Glutamatergic neuron (in vitro differentiated cells): ENCODE results near the gene GRIFIN. TPM values are rescaled to one million over a fixed set of nuclear protein-coding genes. Genes with fewer than 3 reads are reported as not detected.

Source experiments
- DNase-seq: peaks from one replicate; pipeline ENCODE4 v3.0.0; 2022
- H3K27ac Mint-ChIP-seq: one replicate; pipeline ENCODE4 v1.8.0; 2020; ENCODE audit warnings: mild to moderate bottlenecking, mixed read lengths, inconsistent platforms; ENCODE audit not compliant: unreplicated experiment
- H3K27me3 Mint-ChIP-seq: one replicate; pipeline ENCODE4 v1.8.0; 2020; ENCODE audit warnings: mild to moderate bottlenecking, moderate library complexity, mixed read lengths, inconsistent platforms; ENCODE audit not compliant: unreplicated experiment
- H3K36me3 Mint-ChIP-seq: one replicate; pipeline ENCODE4 v1.8.0; 2020; ENCODE audit warnings: mild to moderate bottlenecking, mixed read lengths, inconsistent platforms; ENCODE audit not compliant: unreplicated experiment
- H3K4me1 Mint-ChIP-seq: one replicate; pipeline ENCODE4 v1.8.0; 2020; ENCODE audit warnings: mild to moderate bottlenecking, low read depth, mixed read lengths, inconsistent platforms; ENCODE audit not compliant: unreplicated experiment
- H3K4me3 Mint-ChIP-seq: one replicate; pipeline ENCODE4 v1.8.0; 2020; ENCODE audit warnings: mild to moderate bottlenecking, mixed read lengths, inconsistent platforms; ENCODE audit not compliant: unreplicated experiment
- H3K9me3 Mint-ChIP-seq: one replicate; pipeline ENCODE4 v1.8.0; 2020; ENCODE audit warnings: mild to moderate bottlenecking, moderate library complexity, mixed read lengths, inconsistent platforms; ENCODE audit not compliant: unreplicated experiment
- CTCF ChIP-seq: fragments of 200-600 bp; sonication (generic); IDR thresholded peaks from one replicate; pipeline ENCODE4 v1.5.0; 2021; ENCODE audit not compliant: partially characterized antibody, unreplicated experiment
- total RNA-seq: library from RNA; stranded (reverse); fragmentation: NEBNext Ultra II Directional; extraction: Animal tissue kit (Norgen Biotek cat#: 25700); gene quantifications from one replicate; pipeline ENCODE4 v1.2.1, GENCODE V29; 2021; ENCODE audit not compliant: unreplicated experiment

GRIFIN gene
- total RNA-seq, 1 donor from 2014 or later = not detected

DNA sequence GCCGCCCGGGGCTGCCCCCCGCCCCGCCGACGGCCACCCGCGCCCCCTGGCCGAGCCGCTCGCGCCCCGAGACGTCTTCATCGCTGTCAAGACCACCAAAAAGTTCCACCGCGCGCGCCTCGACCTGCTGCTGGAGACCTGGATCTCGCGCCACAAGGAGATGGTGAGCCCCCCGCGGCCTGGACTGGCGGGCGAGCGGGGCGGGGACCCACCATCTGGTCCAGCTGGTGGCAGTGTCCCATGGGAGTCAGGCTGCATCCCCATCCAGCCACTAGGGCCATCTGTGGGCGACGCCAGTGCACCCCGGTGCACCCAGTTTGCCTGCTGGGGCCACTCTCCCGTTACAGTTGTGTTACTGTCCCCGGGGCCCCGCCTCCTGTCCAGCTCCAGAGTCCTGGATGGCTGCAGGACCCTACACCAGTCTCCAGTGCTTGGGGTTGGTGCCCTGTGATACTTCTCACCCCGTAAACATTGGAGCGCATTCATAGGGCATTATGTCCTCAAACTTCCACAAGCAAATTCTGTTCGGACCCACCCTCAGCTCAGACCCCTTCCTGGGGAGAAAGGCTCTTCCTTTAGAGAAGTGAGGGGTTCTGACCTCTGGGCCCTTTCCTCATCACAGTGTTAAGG is 44.0 kb upstream of the GRIFIN start:
- H3K4me1 Mint-ChIP-seq = peaks cover 14% of the 10 kb centered on the region
- H3K27ac Mint-ChIP-seq = peak overlapping the region; percentile 87
- peaks cover 15% of the 10 kb centered on the region for H3K27me3 Mint-ChIP-seq

GRCh38 chr7:2519119-2519930 is 43.1 kb upstream of the GRIFIN start, which contains the start of gene LFNG:
Gene LFNG (plus strand): TSS chr7:2519774. CDS start chr7:2519862, 88 bp downstream.
- H3K36me3 Mint-ChIP-seq = no peaks in the 10 kb centered on the region

More for the DNA sequence above, 44.0 kb upstream of the GRIFIN start:
- Mint-ChIP-seq H3K9me3 (peaks cover 19% of the 10 kb centered on the region), H3K4me3 (peak overlapping the region; percentile 90), H3K36me3 (no peaks in the 10 kb centered on the region)
- TF ChIP-seq CTCF = no peak
- peak; percentile 57 for DNase-seq

GRCh38 chr7:2518737-2519118 is 42.5 kb upstream of the GRIFIN start:
- peak overlapping the region; percentile 92 for H3K27ac Mint-ChIP-seq
- no peak for DNase-seq
- no peak for TF ChIP-seq CTCF
- no peaks in the 10 kb centered on the region for H3K36me3 Mint-ChIP-seq
- H3K4me3 Mint-ChIP-seq = peak overlapping the region; percentile 74
- H3K27me3 Mint-ChIP-seq = peaks cover 15% of the 10 kb centered on the region
- peaks cover 19% of the 10 kb centered on the region for H3K9me3 Mint-ChIP-seq
- peaks cover 14% of the 10 kb centered on the region for H3K4me1 Mint-ChIP-seq

More at GRCh38 chr7:2519119-2519930, 43.1 kb upstream of the GRIFIN start, which contains the start of gene LFNG:
- no peak for TF ChIP-seq CTCF
- peaks cover 19% of the 10 kb centered on the region for H3K9me3 Mint-ChIP-seq
- H3K27ac Mint-ChIP-seq = peak within 1 kb of the TSS; percentile 92
- H3K4me1 Mint-ChIP-seq = peaks cover 14% of the 10 kb centered on the region
- DNase-seq = peak; percentile 89
- peak within 1 kb of the TSS; percentile 90 for H3K4me3 Mint-ChIP-seq
- peaks cover 15% of the 10 kb centered on the region for H3K27me3 Mint-ChIP-seq

DNA sequence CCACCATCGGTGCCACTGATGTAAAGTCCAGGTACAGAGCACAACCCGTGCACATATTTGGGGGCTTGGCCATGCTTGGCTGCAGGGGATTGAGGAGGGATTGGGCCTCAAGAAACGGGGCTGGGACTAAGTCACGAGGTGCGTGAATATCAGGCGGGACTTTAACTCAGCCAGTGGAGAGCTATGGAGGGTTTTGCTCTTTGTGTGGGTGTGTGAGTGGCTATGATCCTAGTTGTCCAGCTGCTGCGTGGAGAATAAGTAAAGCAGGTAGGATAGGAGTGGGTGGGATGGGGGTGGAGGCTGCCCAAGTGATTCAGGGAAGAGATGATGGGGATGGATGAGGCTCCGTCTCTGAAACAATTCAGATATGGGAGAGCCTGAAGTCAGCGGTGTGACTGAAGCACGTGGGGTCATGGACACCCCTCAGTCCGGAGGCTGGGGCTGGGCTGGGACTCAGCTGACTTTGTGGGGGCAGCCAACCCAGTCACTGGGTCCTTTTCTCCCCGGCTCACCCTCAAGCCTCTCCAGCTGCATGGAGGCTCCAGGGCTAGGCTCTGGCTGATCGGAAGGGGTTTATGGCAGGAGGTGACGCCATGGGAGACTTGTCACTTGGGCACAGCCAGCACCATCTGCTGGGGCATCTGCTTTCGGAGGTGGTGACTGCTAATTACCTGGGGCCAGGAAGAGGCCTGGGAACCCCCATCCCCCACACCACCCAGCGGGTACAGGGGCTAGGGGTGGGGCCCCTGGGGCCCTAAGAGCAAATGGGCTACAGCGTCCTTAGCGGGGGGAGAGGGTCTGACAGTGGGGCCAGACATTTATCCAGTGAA is 41.7 kb upstream of the GRIFIN start:
- no peaks in the 10 kb centered on the region for H3K36me3 Mint-ChIP-seq
- H3K4me3 Mint-ChIP-seq = peak overlapping the region; percentile 74
- peaks cover 17% of the 10 kb centered on the region for H3K27me3 Mint-ChIP-seq
- H3K4me1 Mint-ChIP-seq = peaks cover 15% of the 10 kb centered on the region
- peaks cover 19% of the 10 kb centered on the region for H3K9me3 Mint-ChIP-seq
- H3K27ac Mint-ChIP-seq = peak overlapping the region; percentile 92
- TF ChIP-seq CTCF = no peak
- DNase-seq = peak; percentile 74
